22Rv1 (cell line): ENCODE results near the gene TRHDE.

Source experiments
- ZFX ChIP-seq: fragments of 450-650 bp; IDR thresholded peaks from 2 replicates; pipeline ENCODE4 v1.6.1; 2017; ENCODE audit warnings: antibody characterized with exemption, borderline replicate concordance
- TF ChIP-seq, protein P1 (sequence below): fragments of 450-650 bp; IDR thresholded peaks from 2 replicates; pipeline ENCODE4 v1.5.1; 2017; ENCODE audit warnings: mild to moderate bottlenecking

DNA sequence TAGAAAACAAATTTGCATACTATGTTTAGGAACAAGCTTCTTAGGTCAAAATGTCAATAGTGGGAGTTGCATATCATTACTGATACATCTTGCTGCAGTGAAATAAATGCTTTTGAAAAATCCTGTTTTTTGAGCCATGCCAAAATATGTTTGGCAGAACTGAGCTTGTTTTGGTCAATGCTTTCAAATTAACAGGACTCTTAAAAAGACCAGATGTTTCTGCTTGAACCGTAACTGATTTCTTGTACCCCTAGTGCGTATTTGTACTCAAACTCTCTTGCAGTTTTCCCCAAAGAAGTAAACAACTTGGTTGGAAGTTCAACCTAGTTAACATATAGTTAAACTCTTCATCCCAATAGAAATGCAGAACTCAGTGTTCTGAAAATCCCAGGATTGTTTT lies 3.4 kb downstream of the TRHDE start:
- TF ChIP-seq, protein P1, sequence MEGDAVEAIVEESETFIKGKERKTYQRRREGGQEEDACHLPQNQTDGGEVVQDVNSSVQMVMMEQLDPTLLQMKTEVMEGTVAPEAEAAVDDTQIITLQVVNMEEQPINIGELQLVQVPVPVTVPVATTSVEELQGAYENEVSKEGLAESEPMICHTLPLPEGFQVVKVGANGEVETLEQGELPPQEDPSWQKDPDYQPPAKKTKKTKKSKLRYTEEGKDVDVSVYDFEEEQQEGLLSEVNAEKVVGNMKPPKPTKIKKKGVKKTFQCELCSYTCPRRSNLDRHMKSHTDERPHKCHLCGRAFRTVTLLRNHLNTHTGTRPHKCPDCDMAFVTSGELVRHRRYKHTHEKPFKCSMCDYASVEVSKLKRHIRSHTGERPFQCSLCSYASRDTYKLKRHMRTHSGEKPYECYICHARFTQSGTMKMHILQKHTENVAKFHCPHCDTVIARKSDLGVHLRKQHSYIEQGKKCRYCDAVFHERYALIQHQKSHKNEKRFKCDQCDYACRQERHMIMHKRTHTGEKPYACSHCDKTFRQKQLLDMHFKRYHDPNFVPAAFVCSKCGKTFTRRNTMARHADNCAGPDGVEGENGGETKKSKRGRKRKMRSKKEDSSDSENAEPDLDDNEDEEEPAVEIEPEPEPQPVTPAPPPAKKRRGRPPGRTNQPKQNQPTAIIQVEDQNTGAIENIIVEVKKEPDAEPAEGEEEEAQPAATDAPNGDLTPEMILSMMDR, result no peak
- no peak for TF ChIP-seq ZFX
